OCI-LY1 (cell line): ENCODE data around the gene C18orf32.

Experiments
- H2AFZ ChIP-seq: fragments of 200-600 bp; sonication (generic), shearing (Covaris generic); 2 replicates; pipeline ENCODE4 v1.6.0; 2014; ENCODE audit warnings: antibody characterized with exemption, mild to moderate bottlenecking, low read length
- H3F3A ChIP-seq: fragments of 200-600 bp; sonication (generic), shearing (Covaris generic); 2 replicates; pipeline ENCODE4 v1.6.0; 2014; ENCODE audit warnings: mild to moderate bottlenecking, antibody characterized with exemption, low read length, moderate library complexity; ENCODE audit not compliant: insufficient read depth
- H3K27ac ChIP-seq: fragments of 200-600 bp; sonication (generic); 2 replicates; pipeline ENCODE4 v1.5.1; 2014; ENCODE audit warnings: low read length, mixed run types, mild to moderate bottlenecking, low read depth; ENCODE audit not compliant: poor library complexity, severe bottlenecking
- H3K27me3 ChIP-seq: fragments of 200-600 bp; sonication (generic); 2 replicates; pipeline ENCODE4 v1.6.0; 2014; ENCODE audit warnings: antibody characterized with exemption, mild to moderate bottlenecking, low read length, moderate library complexity; ENCODE audit not compliant: insufficient read depth
- H3K36me3 ChIP-seq: fragments of 200-600 bp; sonication (generic); 2 replicates; pipeline ENCODE4 v1.6.1; 2014; ENCODE audit warnings: mild to moderate bottlenecking, antibody characterized with exemption, low read length, moderate library complexity, mixed read lengths; ENCODE audit not compliant: insufficient read depth
- H3K4me1 ChIP-seq: fragments of 200-600 bp; sonication (generic); 2 replicates; pipeline ENCODE4 v1.5.1; 2014; ENCODE audit warnings: mild to moderate bottlenecking, low read length, moderate library complexity; ENCODE audit not compliant: insufficient read depth, severe bottlenecking
- H3K4me2 ChIP-seq: fragments of 200-600 bp; sonication (generic), shearing (Covaris generic); 2 replicates; pipeline ENCODE4 v1.6.1; 2014; ENCODE audit warnings: low read length
- H3K4me3 ChIP-seq: fragments of 200-600 bp; sonication (generic); 2 replicates; pipeline ENCODE4 v1.5.1; 2014; ENCODE audit warnings: low read length, low read depth, mild to moderate bottlenecking, mixed read lengths; ENCODE audit not compliant: poor library complexity, severe bottlenecking
- H3K79me2 ChIP-seq: fragments of 200-600 bp; shearing (Covaris generic); 2 replicates; pipeline ENCODE4 v1.6.1; 2016; ENCODE audit warnings: mixed run types, low read length, mixed read lengths; ENCODE audit not compliant: insufficient read depth
- H3K9ac ChIP-seq: fragments of 200-600 bp; sonication (generic), shearing (Covaris generic); 2 replicates; pipeline ENCODE4 v1.6.1; 2014; ENCODE audit warnings: mild to moderate bottlenecking, low read length, mixed read lengths
- H3K9me2 ChIP-seq: fragments of 200-600 bp; sonication (generic), shearing (Covaris generic); 2 replicates; pipeline ENCODE4 v1.6.1; 2014; ENCODE audit warnings: low read depth, mild to moderate bottlenecking, low read length, mixed read lengths
- H3K9me3 ChIP-seq: fragments of 200-600 bp; shearing (Covaris generic); 2 replicates; pipeline ENCODE4 v1.6.1; 2014; ENCODE audit warnings: low read length, mixed read lengths
- H4K20me1 ChIP-seq: fragments of 200-600 bp; sonication (generic), shearing (Covaris generic); 2 replicates; pipeline ENCODE4 v1.6.0; 2016; ENCODE audit warnings: mild to moderate bottlenecking, low read length; ENCODE audit not compliant: insufficient read depth
- CTCF ChIP-seq: fragments of 200-600 bp; sonication (generic), shearing (Covaris generic); IDR thresholded peaks from 2 replicates; pipeline ENCODE4 v1.5.1; 2017; ENCODE audit warnings: mild to moderate bottlenecking, antibody characterized with exemption, low read length, moderate library complexity, mixed read lengths
- EZH2 ChIP-seq: fragments of 200-600 bp; sonication (generic), shearing (Covaris generic); IDR thresholded peaks from 2 replicates; pipeline ENCODE4 v1.8.0; 2017; ENCODE audit warnings: borderline replicate concordance, mixed run types, mild to moderate bottlenecking, antibody characterized with exemption, low read length, moderate library complexity, mixed read lengths

Gene C18orf32

GRCh38 chr18:49491857-49492693 is 5.0 kb upstream of the C18orf32 start, which contains the start of gene RPL17:
TSS of gene RPL17 (minus strand) at chr18:49492465.
- Histone ChIP-seq H3K9me3 (no peaks in the 10 kb centered on the region), H3K9ac (peak within 1 kb of the TSS; percentile 99), H3F3A (peaks cover 31% of the 10 kb centered on the region), H3K4me2 (peak within 1 kb of the TSS; percentile 70), H3K27me3 (no peaks in the 10 kb centered on the region), H3K79me2 (peaks cover 16% of the 10 kb centered on the region), H3K36me3 (peaks cover 47% of the 10 kb centered on the region), H4K20me1 (no peaks in the 10 kb centered on the region), H3K4me3 (peak within 1 kb of the TSS; percentile 99), H3K9me2 (no peaks in the 10 kb centered on the region), H3K4me1 (peaks cover 58% of the 10 kb centered on the region), H3K27ac (peak within 1 kb of the TSS; percentile 83), H2AFZ (peak within 1 kb of the TSS; percentile 97)
- no peak for TF ChIP-seq CTCF
- no peak for TF ChIP-seq EZH2

- peak overlapping the region; percentile 83 for H3K27ac ChIP-seq
- H3K4me1 ChIP-seq = peaks cover 58% of the 10 kb centered on the region
- H3K9me3 ChIP-seq = no peaks in the 10 kb centered on the region
- H3K9ac ChIP-seq = peak overlapping the region; percentile 99
- peaks cover 31% of the 10 kb centered on the region for H3F3A ChIP-seq
- H3K79me2 ChIP-seq = peaks cover 18% of the 10 kb centered on the region
- H3K9me2 ChIP-seq = no peaks in the 10 kb centered on the region
- no peaks in the 10 kb centered on the region for H3K27me3 ChIP-seq
- H3K36me3 ChIP-seq = peaks cover 47% of the 10 kb centered on the region
- no peak for TF ChIP-seq EZH2
- no peak for TF ChIP-seq CTCF
- H3K4me3 ChIP-seq = peak overlapping the region; percentile 99
- H3K4me2 ChIP-seq = peak overlapping the region; percentile 70
- no peak overlapping the region for H2AFZ ChIP-seq
- H4K20me1 ChIP-seq = no peaks in the 10 kb centered on the region
Measured at GRCh38 chr18:49491534-49491856, 4.5 kb upstream of the C18orf32 start.

- H3F3A ChIP-seq = peaks cover 31% of the 10 kb centered on the region
- peak overlapping the region; percentile 99 for H3K4me3 ChIP-seq
- peaks cover 68% of the 10 kb centered on the region for H3K4me1 ChIP-seq
Measured at GRCh38 chr18:49490246-49490762, 3.3 kb upstream of the C18orf32 start.

More at GRCh38 chr18:49490246-49490762, 3.3 kb upstream of the C18orf32 start:
- no peaks in the 10 kb centered on the region for H3K9me3 ChIP-seq
- H3K27ac ChIP-seq = peak overlapping the region; percentile 83
- H4K20me1 ChIP-seq = no peaks in the 10 kb centered on the region
- peaks cover 47% of the 10 kb centered on the region for H3K36me3 ChIP-seq
- H2AFZ ChIP-seq = no peak overlapping the region
- peak overlapping the region; percentile 99 for H3K9ac ChIP-seq
- H3K9me2 ChIP-seq = no peaks in the 10 kb centered on the region
- TF ChIP-seq CTCF (no peak), EZH2 (no peak)
- peaks cover 29% of the 10 kb centered on the region for H3K79me2 ChIP-seq
- H3K4me2 ChIP-seq = peak overlapping the region; percentile 70
- H3K27me3 ChIP-seq = no peaks in the 10 kb centered on the region
